ENCODE results near the gene RCSD1.

GRCh38 chr1:167582064-167582463 is 48.0 kb upstream of the RCSD1 start:
- TF ChIP-seq CEBPB (IDR thresholded peaks at IDR 0.05; ENCODE audit: low read depth, low read length) (no peak), POLR2A (IDR thresholded peaks at IDR 0.05; ENCODE audit: low read depth, low read length) (no peak), CTCF (conservative IDR thresholded peaks at IDR 0.05; ENCODE audit: low read depth, low read length) (no peak), ELK1 (IDR thresholded peaks at IDR 0.05; ENCODE audit: borderline replicate concordance, low read depth, low read length) (no peak)

Data from IMR-90 (cell line).